Mesodermal cell (in vitro differentiated cells): ENCODE data around the gene GNAO1.

Experiments
- H3K27ac ChIP-seq: 2 replicates; pipeline ENCODE4 v1.7.0; 2013; ENCODE audit warnings: mild to moderate bottlenecking, low read depth, low read length, moderate library complexity; ENCODE audit not compliant: severe bottlenecking
- H3K36me3 ChIP-seq: 2 replicates; pipeline ENCODE4 v1.7.1; 2013; ENCODE audit warnings: mild to moderate bottlenecking, low read length, moderate library complexity; ENCODE audit not compliant: control insufficient read depth, insufficient read depth
- H3K4me1 ChIP-seq: one replicate; pipeline ENCODE4 v1.7.1; 2013; ENCODE audit warnings: mild to moderate bottlenecking, low read length; ENCODE audit not compliant: insufficient read depth, control insufficient read depth, poor library complexity, severe bottlenecking
- H3K4me3 ChIP-seq: 2 replicates; pipeline ENCODE4 v1.7.0; 2013; ENCODE audit warnings: low read length, control low read depth, mild to moderate bottlenecking; ENCODE audit not compliant: insufficient read depth, poor library complexity, severe bottlenecking; ENCODE audit errors: extremely low read depth
- H3K9me3 ChIP-seq: 2 replicates; pipeline ENCODE4 v1.7.1; 2013; ENCODE audit warnings: mild to moderate bottlenecking, low read length, moderate library complexity; ENCODE audit not compliant: control insufficient read depth
- WGBS, 2 experiments: methylation state at CpG; one replicate each; pipeline ENCODE4 v1.1.5; 2013; ENCODE audit warnings: missing lambda C conversion rate in 2 of 2; ENCODE audit not compliant: insufficient coverage in 2 of 2; 5-methylcytosine and 5-hydroxymethylcytosine counted together

Gene GNAO1

DNA sequence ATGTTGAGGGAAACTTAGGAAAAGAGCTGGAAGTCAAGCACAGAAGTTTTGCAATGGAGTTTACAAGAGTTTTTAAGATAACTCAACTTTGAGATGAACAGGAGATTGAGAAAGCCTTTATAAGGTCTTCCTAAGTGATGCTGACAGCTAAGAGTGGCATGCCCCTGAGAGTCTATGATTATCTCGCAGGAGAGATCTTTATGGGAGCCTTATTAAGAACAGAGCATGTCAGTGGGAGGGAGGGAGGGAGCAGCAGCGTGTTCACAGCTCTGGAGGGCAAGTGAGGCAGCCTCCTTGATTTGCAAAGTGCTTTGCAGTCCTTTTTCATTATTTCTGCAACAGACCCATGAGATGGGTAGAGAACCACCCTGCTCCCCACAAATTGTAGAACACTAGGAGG, 30.7 kb downstream of the GNAO1 start:
- Histone ChIP-seq H3K4me1 (no peaks in the 10 kb centered on the region), H3K9me3 (no peaks in the 10 kb centered on the region), H3K36me3 (no peaks in the 10 kb centered on the region), H3K27ac (no peak overlapping the region), H3K4me3 (no peak overlapping the region)
- WGBS, 2 experiments, result 71 to 80% methylated on average over 2 of the region's 2 CpGs

DNA sequence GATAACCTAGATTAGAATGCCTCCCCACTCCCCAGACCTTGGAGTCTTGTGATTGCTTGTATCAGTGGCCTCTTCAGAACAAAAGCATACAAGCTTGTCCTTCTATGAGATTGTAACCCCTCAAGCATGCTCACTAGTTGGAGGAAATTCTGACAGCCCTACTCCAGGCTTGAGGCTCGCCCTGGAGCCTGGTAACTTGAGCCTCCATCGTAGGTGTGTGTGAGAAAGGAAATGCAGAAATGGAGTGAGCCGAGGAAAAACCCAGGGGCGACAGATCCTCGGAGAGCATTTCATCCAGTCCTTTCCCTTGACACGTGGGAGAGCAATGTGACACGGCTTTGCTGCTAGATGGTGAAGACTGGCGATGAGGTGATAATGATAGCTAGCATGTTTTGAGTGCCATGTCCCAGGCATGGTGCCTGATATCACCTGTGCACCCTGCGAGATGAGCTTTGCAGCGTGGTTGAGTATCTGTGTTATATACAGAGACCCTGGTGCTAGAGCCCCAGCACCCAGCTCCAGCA, 31.2 kb downstream of the GNAO1 start:
- WGBS, 2 experiments, result 56 to 64% methylated on average over 7 to 8 of the region's 10 CpGs
- no peaks in the 10 kb centered on the region for H3K9me3 ChIP-seq
- no peak overlapping the region for H3K27ac ChIP-seq
- H3K4me3 ChIP-seq, result no peak overlapping the region
- no peaks in the 10 kb centered on the region for H3K4me1 ChIP-seq
- H3K36me3 ChIP-seq, result no peaks in the 10 kb centered on the region

DNA sequence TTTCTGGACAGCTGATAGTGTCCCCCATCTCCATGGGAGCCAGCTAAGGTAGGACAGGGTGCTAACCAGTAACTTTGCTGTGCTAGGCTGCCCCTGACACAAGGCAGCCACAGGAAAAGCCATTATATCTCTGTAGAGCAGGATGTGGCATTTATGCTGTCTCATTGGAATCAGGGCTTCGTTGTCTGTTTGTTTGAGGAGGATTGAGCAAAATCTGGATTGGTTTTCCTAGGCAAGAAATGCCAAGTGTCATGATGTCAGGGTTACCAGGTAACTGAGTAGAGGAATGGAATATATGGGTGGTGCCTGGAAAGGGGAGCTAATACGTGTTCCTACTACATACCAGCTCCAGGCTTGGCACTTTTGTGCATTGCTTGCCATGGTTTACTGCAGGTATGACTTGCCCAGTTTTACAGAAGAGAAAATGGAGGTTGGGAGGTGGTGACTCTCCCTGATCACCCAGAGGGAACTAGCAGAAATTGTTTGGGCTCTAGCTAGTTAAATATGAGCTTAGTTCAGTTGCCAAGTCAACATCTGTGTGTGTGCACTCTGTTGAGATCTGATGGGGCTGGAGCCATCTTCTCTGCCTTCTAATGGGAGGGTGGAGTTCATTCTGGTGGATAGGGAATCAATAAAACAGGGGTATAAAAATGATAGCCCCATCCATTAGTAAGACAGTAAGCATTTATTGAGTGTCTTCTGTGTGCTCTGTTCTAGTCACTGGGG, 33.9 kb downstream of the GNAO1 start:
- Histone ChIP-seq H3K9me3 (no peaks in the 10 kb centered on the region), H3K36me3 (no peaks in the 10 kb centered on the region), H3K4me1 (no peaks in the 10 kb centered on the region), H3K27ac (no peak overlapping the region), H3K4me3 (no peak overlapping the region)
- 93 to 100% methylated on average over 1 of the region's 2 CpGs for WGBS, 2 experiments

DNA sequence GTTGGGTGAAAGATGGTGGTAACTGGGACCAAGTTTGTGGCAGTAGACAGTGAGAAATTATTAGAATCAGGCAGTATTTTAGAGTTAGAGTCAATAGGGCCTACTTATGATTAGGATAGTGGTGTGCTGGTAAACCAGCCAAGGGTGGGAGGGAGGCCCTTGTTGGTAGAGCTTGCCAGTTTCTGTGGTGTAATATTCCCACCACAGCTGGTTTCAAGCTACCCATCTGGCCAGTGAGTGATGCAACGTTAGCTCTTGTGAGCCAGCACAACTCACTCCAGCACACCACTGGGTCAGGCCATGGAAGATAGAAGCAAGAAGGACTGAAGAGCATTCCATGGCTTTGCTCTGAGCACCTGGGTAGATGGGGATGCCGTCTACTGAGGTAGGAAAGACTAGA, 34.9 kb downstream of the GNAO1 start:
- Histone ChIP-seq H3K27ac (no peak overlapping the region), H3K4me3 (no peak overlapping the region), H3K9me3 (no peaks in the 10 kb centered on the region), H3K36me3 (no peaks in the 10 kb centered on the region), H3K4me1 (no peaks in the 10 kb centered on the region)
- WGBS, 2 experiments, result no CpG with 5 or more reads among the region's 2 CpGs

DNA sequence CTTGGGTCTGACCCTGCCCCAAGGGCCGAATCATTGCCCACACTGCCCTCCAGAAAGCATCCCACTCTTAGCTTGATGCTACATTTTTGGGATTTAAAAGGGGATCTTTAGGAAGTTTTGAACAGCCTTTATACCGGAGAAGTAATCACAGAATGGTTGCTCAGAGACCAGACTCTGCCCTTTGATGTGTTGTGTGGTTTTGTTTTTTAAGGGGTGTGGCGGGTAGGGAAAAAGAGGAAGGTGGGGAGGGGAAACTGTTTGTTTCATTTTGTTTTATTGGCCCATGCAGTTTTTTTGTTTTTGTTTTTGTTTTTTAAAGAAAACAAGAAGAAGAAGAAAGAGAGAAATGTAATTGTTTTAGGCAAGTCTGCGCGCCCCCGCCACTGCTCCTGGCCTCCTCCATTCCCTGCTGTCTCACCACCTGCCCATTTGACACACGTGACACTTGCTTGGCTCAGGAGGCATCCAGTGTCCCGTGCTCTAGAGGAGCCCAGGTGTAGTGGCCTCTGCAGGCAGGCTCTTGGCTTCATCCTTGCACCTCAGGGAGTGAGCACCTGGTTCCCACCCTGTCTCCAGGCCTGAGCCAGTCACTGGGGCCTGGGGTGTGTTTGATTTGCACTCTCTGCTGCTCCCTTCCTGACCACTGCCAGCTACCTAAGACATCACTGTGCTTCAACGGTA, 35.7 kb downstream of the GNAO1 start:
- H3K4me1 ChIP-seq, result no peaks in the 10 kb centered on the region
- H3K4me3 ChIP-seq, result no peak overlapping the region
- whole genome bisulfite sequencing, 2 experiments, result 92 to 93% methylated on average over 5 to 6 of the region's 9 CpGs
- H3K27ac ChIP-seq, result no peak overlapping the region
- H3K9me3 ChIP-seq, result no peaks in the 10 kb centered on the region
- no peaks in the 10 kb centered on the region for H3K36me3 ChIP-seq

DNA sequence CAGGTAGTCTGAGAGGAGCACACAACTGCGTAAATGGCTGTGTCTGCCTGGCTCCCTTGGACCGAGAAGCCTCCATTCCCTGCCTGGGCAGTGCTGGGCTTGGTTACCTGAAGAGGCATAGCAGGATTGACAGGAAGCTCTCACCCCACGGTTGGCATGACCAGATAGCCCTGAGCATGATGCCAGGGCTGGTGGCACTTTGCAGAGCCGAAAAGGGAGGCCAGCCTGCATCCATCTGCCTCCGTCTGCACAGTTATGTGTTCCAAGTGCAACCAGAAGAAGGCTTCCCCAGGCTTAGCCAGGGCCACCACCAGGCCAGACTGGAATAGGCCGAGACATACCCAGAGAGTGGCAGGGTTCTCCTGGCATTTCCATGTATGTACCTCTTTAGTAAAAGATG, 36.6 kb downstream of the GNAO1 start:
- Histone ChIP-seq H3K4me1 (no peaks in the 10 kb centered on the region), H3K9me3 (no peaks in the 10 kb centered on the region), H3K4me3 (no peak overlapping the region), H3K36me3 (no peaks in the 10 kb centered on the region), H3K27ac (no peak overlapping the region)
- 95% methylated on average over 6 of the region's 6 CpGs for whole genome bisulfite sequencing, 2 experiments

DNA sequence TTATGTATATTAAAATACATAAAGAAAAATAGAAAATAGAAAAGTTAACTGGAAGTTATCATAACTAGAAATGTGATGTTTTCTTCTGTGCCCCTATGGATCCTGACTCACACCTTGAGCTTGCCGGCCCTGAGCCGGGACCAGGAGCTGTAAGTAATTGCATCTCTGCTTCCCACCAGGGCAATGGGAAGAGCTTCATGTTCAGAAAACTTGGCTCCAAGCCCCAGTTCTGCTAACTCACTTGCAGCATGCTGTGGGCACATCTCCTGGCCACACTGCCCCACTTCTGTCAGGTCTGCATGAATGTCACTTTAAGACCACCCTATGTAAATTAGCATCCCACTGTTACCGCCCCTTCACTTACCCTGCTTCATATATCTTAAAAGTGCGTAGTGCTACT, 37.2 kb downstream of the GNAO1 start:
- Histone ChIP-seq H3K9me3 (no peaks in the 10 kb centered on the region), H3K36me3 (no peaks in the 10 kb centered on the region), H3K4me1 (no peaks in the 10 kb centered on the region), H3K27ac (no peak overlapping the region), H3K4me3 (no peak overlapping the region)
- 95 to 100% methylated on average over 2 of the region's 4 CpGs for WGBS, 2 experiments

DNA sequence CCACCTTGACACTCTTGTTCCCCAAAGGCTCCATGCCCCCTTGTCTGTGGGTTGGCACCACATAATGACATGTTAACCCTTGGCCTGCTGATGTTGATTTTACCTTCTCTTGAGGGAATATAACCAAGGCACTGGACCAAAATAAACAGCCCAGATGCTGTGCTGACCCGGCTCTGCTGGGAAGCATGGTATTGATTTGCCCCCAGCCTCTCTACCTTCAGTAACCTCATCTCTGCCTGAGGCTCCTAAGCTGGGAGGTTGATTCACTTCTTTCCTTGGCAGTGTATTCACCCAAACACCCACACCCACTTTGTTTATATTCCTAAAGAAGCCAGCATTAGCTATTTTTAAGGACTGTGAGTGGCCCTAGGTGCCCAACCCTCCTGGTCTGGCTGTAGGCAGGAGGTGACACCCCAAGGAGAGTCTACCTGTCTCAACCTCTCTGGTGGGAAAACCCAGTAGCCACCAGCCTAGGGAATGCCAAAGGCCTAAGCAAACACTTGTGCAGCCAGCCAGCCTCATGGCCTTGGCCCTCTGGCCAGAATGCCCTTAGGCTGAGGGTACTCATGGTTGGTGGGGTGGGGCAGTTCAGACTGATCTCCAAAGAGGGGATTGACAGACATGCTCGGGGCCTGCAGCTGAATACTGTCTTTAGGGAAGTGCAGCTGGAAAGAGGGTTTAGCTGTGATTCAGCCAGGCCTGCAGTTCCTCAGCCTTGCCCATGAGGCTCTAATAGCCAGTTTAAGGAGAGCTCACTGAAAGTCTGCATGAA, 42.7 kb downstream of the GNAO1 start:
- Histone ChIP-seq H3K4me3 (no peak overlapping the region), H3K9me3 (no peaks in the 10 kb centered on the region), H3K4me1 (no peaks in the 10 kb centered on the region), H3K36me3 (no peaks in the 10 kb centered on the region), H3K27ac (no peak overlapping the region)
- 80% methylated on average over 1 to 2 of the region's 2 CpGs for WGBS, 2 experiments

DNA sequence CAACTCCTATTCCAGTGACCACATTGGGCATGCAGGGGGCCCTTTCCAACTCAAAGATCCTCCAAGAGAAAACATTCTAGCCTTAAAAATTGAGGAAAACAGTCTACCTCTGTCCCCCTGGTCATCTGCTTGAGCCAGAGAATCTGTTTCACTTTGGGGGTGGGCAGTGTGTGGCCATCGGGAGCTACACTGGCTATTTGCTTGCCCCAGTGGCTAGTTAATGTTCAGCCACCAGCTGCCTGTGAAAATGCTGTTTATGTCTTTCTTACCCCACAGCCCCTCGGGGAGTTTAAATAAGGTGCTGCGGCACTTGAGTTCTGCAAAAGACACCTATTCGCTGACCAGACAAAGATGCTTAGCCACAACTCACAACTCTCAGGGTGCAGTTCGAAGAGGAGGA, 43.4 kb downstream of the GNAO1 start:
- Histone ChIP-seq H3K4me1 (no peaks in the 10 kb centered on the region), H3K9me3 (no peaks in the 10 kb centered on the region), H3K4me3 (no peak overlapping the region), H3K36me3 (no peaks in the 10 kb centered on the region), H3K27ac (no peak overlapping the region)
- 93 to 96% methylated on average over 4 of the region's 5 CpGs for WGBS, 2 experiments

DNA sequence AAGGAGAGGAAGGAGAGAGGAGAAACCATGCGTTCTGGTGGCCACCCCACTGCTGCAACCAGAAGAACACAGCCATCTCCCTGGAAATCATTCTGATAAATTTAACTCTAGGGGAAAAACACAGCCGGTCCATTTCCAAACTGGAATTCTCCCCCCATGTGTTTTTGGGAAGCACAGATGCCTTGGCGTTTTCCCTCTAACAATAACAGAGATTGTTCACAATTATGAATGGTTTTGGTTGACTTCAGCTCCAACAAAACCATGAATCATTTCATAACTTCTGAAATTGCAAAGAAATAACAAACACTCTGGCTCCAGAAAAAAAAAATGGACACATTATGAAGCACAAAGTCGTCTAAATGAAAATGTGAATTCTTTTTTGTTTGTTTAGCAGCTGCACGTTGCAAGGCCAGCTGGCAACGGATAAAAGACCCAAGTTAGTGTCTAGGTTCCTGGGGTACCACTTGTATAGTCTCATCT, 46.2 kb downstream of the GNAO1 start:
- WGBS, 2 experiments, result 100% methylated on average over 2 of the region's 6 CpGs
- Histone ChIP-seq H3K4me3 (no peak overlapping the region), H3K27ac (no peak overlapping the region), H3K9me3 (no peaks in the 10 kb centered on the region), H3K4me1 (no peaks in the 10 kb centered on the region), H3K36me3 (no peaks in the 10 kb centered on the region)
